ENCODE results near the gene AAR2.
A peak's percentile ranks its signal among the peaks of the same experiment; 100 is the strongest.

The AAR2 gene

GRCh38 chr20:36235892-36236785 lies at the start of gene AAR2:
Gene AAR2 (plus strand): TSS chr20:36236478. CDS start chr20:36239869, 3,391 bp downstream.
- DNase-seq (ENCODE audit: low read depth in 3 of 3): peak; percentile 68 to 83 (median 72)

GRCh38 chr20:36193977-36194712 lies 42.1 kb upstream of the AAR2 start:
- no peak for DNase-seq (ENCODE audit: low read depth in 3 of 3)

- DNase-seq (ENCODE audit: low read depth in 3 of 3): no peak
These were observed 39.6 kb upstream of the AAR2 start for GRCh38 chr20:36196676-36197075.

- no peak for DNase-seq (ENCODE audit: low read depth in 3 of 3)
These were observed 39.0 kb upstream of the AAR2 start for GRCh38 chr20:36197271-36197670.

GRCh38 chr20:36199345-36200257 lies 36.7 kb upstream of the AAR2 start:
- DNase-seq (ENCODE audit: low read depth in 3 of 3): peak; percentile 50 to 76 (median 61)

- DNase-seq (ENCODE audit: low read depth in 3 of 3): no peak
These were observed 35.8 kb upstream of the AAR2 start for GRCh38 chr20:36200451-36200850.

- no peak for DNase-seq (ENCODE audit: low read depth in 3 of 3)
These were observed 35.1 kb upstream of the AAR2 start for GRCh38 chr20:36201198-36201597.

GRCh38 chr20:36202891-36203338 lies 33.4 kb upstream of the AAR2 start:
- DNase-seq (ENCODE audit: low read depth in 3 of 3): peak; percentile 57 to 73 (median 65)

- no peak for DNase-seq (ENCODE audit: low read depth in 3 of 3)
These were observed 32.4 kb upstream of the AAR2 start for GRCh38 chr20:36203861-36204260.

- no peak for DNase-seq (ENCODE audit: low read depth in 3 of 3)
These were observed 31.3 kb upstream of the AAR2 start for GRCh38 chr20:36205026-36205425.

- no peak for DNase-seq (ENCODE audit: low read depth in 3 of 3)
These were observed 30.2 kb upstream of the AAR2 start for GRCh38 chr20:36206068-36206467.

- DNase-seq (ENCODE audit: low read depth in 3 of 3): no peak
These were observed 29.6 kb upstream of the AAR2 start for GRCh38 chr20:36206641-36207040.

GRCh38 chr20:36207602-36208001 lies 28.7 kb upstream of the AAR2 start:
- DNase-seq (ENCODE audit: low read depth in 3 of 3): no peak

GRCh38 chr20:36208257-36208656 lies 28.0 kb upstream of the AAR2 start:
- DNase-seq (ENCODE audit: low read depth in 3 of 3): no peak

GRCh38 chr20:36210436-36211021 lies 25.7 kb upstream of the AAR2 start:
- no peak for DNase-seq (ENCODE audit: low read depth in 3 of 3)

GRCh38 chr20:36213362-36213761 lies 22.9 kb upstream of the AAR2 start:
- DNase-seq (ENCODE audit: low read depth in 3 of 3): no peak

- no peak for DNase-seq (ENCODE audit: low read depth in 3 of 3)
These were observed 21.5 kb upstream of the AAR2 start for GRCh38 chr20:36214684-36215256.

- DNase-seq (ENCODE audit: low read depth in 3 of 3): no peak
These were observed 20.5 kb upstream of the AAR2 start for GRCh38 chr20:36215778-36216177.

- DNase-seq (ENCODE audit: low read depth in 3 of 3): no peak
These were observed 19.8 kb upstream of the AAR2 start for GRCh38 chr20:36216314-36217025.

- DNase-seq (ENCODE audit: low read depth in 3 of 3): no peak
These were observed 19.1 kb upstream of the AAR2 start for GRCh38 chr20:36217226-36217625.

Measured in stimulated activated CD4-positive, alpha-beta T cell treated with anti-CD3 and anti-CD28 coated beads, TNF-alpha, amount 100 ng/mL, for 24 hours (primary cell).